Measurements from ENCODE around the gene ZNF624. TPM values are rescaled to one million over a fixed set of nuclear protein-coding genes. Genes with fewer than 3 reads are reported as not detected.

Gene ZNF624
- total and polyA plus RNA-seq, 9 donors = 1.8 to 10.1 (median 7.4) TPM

DNA sequence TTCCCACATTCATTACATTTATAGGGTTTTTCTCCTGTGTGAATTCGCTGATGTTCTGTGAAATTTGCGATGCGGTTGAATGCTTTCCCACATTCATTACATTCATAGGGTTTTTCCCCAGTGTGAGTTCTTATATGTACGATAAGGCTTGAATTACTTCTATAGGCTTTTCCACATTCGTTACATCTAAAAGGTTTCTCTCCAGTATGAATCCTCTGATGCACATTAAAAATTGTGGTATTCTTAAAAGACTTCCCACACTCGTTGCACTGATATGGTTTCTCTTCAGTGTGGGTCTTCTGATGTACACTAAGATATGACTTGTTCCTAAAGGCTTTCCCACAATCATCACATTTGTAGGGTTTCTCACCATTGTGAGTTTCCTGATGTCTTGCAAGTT, 30.4 kb downstream of the ZNF624 start:
- H3K27me3 ChIP-seq = no peaks in the 10 kb centered on the region
- peaks cover 3 to 21% of the 10 kb centered on the region in 2 donors for H3K9me3 ChIP-seq
- H3K36me3 ChIP-seq = no peaks in the 10 kb centered on the region
- DNase-seq = no peak
- no peak for TF ChIP-seq POLR2A (IDR thresholded peaks at IDR 0.05)
- TF ChIP-seq, protein P1, sequence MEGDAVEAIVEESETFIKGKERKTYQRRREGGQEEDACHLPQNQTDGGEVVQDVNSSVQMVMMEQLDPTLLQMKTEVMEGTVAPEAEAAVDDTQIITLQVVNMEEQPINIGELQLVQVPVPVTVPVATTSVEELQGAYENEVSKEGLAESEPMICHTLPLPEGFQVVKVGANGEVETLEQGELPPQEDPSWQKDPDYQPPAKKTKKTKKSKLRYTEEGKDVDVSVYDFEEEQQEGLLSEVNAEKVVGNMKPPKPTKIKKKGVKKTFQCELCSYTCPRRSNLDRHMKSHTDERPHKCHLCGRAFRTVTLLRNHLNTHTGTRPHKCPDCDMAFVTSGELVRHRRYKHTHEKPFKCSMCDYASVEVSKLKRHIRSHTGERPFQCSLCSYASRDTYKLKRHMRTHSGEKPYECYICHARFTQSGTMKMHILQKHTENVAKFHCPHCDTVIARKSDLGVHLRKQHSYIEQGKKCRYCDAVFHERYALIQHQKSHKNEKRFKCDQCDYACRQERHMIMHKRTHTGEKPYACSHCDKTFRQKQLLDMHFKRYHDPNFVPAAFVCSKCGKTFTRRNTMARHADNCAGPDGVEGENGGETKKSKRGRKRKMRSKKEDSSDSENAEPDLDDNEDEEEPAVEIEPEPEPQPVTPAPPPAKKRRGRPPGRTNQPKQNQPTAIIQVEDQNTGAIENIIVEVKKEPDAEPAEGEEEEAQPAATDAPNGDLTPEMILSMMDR (IDR thresholded peaks at IDR 0.05) = no peak
- no peak for TF ChIP-seq EP300 (IDR thresholded peaks at IDR 0.05)
- H3K4me1 ChIP-seq (ENCODE audit: insufficient read depth) = no peaks in the 10 kb centered on the region
- 94 to 96% (median 96%) methylated on average over 6 of the region's 6 CpGs for WGBS, 3 donors
- intact Hi-C loops (cut with DNase I) = no loop called here
- no peak overlapping the region for H3K27ac ChIP-seq
- no peak overlapping the region for H3K4me3 ChIP-seq

DNA sequence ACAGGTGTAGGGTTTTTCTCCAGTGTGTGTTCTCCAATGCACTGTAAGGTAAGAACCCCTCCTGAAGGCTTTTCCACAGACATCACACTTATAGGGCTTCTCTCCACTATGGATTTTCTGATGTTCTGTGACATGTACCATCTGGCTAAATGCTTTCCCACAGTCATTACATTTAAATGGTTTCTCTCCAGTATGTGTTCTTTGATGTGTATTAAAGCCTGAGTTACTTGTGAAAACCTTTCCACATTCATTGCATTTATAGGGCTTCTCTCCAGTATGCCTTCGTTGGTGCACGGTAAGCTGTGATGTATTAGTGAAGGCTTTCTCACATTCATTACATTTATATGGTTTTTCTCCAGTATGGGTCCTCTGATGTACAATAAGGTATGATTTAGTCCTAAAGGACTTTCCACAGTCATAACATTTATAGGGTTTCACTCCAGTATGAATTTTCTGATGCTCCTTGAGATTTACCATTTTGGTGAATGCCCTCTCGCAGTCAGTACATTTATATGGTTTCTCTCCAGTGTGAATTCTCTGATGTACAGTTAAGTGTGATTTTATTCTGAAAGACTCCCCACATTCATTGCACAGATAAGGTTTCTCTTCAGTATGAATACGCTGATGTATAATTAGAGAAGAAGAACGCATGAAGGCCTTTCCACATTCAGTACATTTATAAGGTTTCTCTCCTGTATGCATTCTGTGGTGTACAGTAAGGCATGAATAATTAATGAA, 30.9 kb downstream of the ZNF624 start:
- Histone ChIP-seq H3K27me3 (no peaks in the 10 kb centered on the region), H3K36me3 (no peaks in the 10 kb centered on the region), H3K4me3 (no peak overlapping the region), H3K9me3 (peaks cover 3 to 21% of the 10 kb centered on the region in 2 donors), H3K27ac (no peak overlapping the region), H3K4me1 (ENCODE audit: insufficient read depth) (no peaks in the 10 kb centered on the region)
- intact Hi-C loops (cut with DNase I) = no loop called here
- WGBS, 3 donors = 96 to 97% (median 97%) methylated on average over 5 of the region's 5 CpGs
- TF ChIP-seq, protein P1 (IDR thresholded peaks at IDR 0.05) = no peak
- TF ChIP-seq EP300 (IDR thresholded peaks at IDR 0.05) = no peak
- TF ChIP-seq POLR2A (IDR thresholded peaks at IDR 0.05) = no peak
- DNase-seq = no peak

DNA sequence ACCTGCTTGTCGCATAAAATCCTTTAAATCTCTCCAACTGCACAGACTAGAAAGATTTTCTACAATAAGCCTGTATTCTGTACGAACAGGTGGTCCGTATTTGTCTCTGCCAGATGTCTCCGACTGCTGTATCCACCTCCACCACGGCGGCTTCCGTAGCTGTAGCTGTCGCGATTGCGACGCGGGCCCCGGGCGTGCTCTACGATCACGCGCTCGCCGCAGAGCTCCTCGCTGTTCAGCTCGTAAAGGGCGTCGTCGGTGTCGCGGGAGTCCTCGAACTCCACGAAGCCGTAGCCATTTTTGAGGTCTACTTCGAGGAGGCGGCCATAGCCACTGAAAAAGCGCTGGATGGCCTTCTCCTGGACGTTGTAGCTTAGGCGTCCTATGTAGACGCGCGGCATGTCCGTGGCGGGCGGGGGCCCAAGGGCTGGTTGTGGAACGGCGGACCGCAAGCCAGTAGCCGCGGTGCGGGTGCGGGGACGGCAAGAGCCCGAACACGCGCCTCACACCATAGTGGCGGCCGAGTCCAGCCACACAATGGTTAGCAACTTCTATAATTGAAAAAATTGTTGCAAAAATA, 36.1 kb downstream of the ZNF624 start:
- H3K9me3 ChIP-seq = peaks cover 0 to 4% of the 10 kb centered on the region in 2 donors
- H3K4me3 ChIP-seq = no peak overlapping the region
- TF ChIP-seq, protein P1 (IDR thresholded peaks at IDR 0.05) = no peak
- TF ChIP-seq EP300 (IDR thresholded peaks at IDR 0.05) (no peak), POLR2A (IDR thresholded peaks at IDR 0.05) (no peak)
- no peaks in the 10 kb centered on the region for H3K36me3 ChIP-seq
- DNase-seq = no peak
- no peaks in the 10 kb centered on the region for H3K4me1 ChIP-seq (ENCODE audit: insufficient read depth)
- H3K27me3 ChIP-seq = no peaks in the 10 kb centered on the region
- intact Hi-C loops (cut with DNase I) = no loop called here
- H3K27ac ChIP-seq = no peak overlapping the region
- 93 to 95% (median 95%) methylated on average over 53 of the region's 53 CpGs for WGBS, 3 donors

DNA sequence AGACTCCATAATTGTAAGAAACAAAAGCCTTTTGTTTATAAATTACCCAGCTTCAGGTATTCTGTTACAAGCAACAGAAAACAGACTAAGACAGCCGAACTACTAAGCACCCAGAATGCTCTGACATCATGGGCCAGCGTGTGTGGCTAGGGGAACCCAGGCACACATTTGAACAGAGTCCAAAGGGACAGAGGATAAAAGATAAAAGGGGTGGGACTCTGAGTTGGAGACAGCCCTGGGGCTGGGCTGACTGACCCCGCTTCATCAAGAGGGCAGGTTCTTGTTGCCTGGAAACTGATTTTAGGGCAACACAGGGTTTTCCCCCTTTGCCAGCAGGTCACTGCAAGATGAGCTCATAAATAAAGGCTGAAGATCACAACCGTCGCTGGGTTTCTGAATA, 54.1 kb downstream of the ZNF624 start:
- intact Hi-C loops (cut with DNase I) = no loop called here

More for the DNA sequence above, 54.1 kb downstream of the ZNF624 start:
- H3K4me1 ChIP-seq (ENCODE audit: insufficient read depth) = no peaks in the 10 kb centered on the region
- H3K4me3 ChIP-seq = no peak overlapping the region
- H3K9me3 ChIP-seq = no peaks in the 10 kb centered on the region
- no peak for DNase-seq
- TF ChIP-seq POLR2A (IDR thresholded peaks at IDR 0.05) (no peak), EP300 (IDR thresholded peaks at IDR 0.05) (no peak)
- TF ChIP-seq, protein P1 (IDR thresholded peaks at IDR 0.05) = no peak
- H3K27ac ChIP-seq = no peak overlapping the region
- WGBS, 3 donors = 60 to 69% (median 63%) methylated on average over 5 of the region's 5 CpGs
- H3K36me3 ChIP-seq = no peaks in the 10 kb centered on the region
- no peaks in the 10 kb centered on the region for H3K27me3 ChIP-seq
